ENCODE results near the gene SETDB1.
A peak's percentile ranks its signal among the peaks of the same experiment; 100 is the strongest.

SETDB1 gene

DNA sequence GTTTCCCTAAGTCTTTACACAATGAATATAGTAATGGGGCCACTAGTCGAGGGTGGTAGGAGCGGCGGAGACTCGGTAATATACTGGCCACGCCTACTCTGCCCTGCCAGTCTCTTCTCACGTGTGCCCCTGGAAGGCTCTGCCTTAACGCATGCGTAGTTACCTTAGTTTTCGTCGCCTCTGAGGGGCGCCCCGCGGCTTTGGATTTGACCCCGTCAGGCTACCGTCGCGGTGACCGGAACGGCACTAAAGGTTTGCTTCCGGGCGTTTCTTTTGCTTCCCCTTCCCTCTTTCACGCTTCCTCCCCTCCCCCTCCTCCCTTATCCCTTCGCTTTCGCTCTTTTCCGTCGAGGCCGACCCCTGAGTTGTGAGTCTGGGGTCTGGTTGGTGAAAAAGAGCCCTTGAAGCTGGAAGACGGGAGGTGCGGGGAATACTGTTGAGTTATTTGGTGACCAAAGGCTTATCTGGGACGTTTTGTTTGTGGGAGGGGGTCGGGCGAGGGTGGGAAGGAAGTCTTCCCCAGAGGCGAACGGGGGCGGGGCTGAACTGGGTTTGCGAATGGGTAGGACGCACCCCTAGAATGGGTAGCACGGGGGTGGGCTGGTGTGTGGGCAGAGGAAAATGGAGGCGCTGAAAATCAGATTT is at the start of gene SETDB1 (continued):
- no peak for TF ChIP-seq ZNF248 (tag by site-specific recombination; IDR thresholded peaks at IDR 0.05)
- no peak for TF ChIP-seq MEIS1 (CRISPR knock-in tag; IDR thresholded peaks at IDR 0.05; ENCODE audit: borderline replicate concordance)
- peak; percentile 22; the same call in 1 of the 2 replicates for TF ChIP-seq ZNF2 (tag by site-specific recombination; IDR thresholded peaks at IDR 0.05)
- 0 out of 2 replicates have a peak, but pooled peaks have one; percentile 42 for TF ChIP-seq KLF10 (tag by site-specific recombination; IDR thresholded peaks at IDR 0.05)
- TF ChIP-seq ZFP3 (tag by site-specific recombination; IDR thresholded peaks at IDR 0.05; ENCODE audit: low read depth), result no peak
- TF ChIP-seq ZBTB8A (tag by site-specific recombination; IDR thresholded peaks at IDR 0.05), result peak; percentile 79
- TF ChIP-seq ZNF112 (tag by site-specific recombination; IDR thresholded peaks at IDR 0.05), result no peak
- 0 out of 2 replicates have a peak, but pooled peaks have one; percentile 33 for TF ChIP-seq ZBTB1 (tag by site-specific recombination; IDR thresholded peaks at IDR 0.05)
- no peak for TF ChIP-seq TRIM28 (IDR thresholded peaks at IDR 0.05; ENCODE audit: borderline replicate concordance, low read length)
- TF ChIP-seq, protein P1, sequence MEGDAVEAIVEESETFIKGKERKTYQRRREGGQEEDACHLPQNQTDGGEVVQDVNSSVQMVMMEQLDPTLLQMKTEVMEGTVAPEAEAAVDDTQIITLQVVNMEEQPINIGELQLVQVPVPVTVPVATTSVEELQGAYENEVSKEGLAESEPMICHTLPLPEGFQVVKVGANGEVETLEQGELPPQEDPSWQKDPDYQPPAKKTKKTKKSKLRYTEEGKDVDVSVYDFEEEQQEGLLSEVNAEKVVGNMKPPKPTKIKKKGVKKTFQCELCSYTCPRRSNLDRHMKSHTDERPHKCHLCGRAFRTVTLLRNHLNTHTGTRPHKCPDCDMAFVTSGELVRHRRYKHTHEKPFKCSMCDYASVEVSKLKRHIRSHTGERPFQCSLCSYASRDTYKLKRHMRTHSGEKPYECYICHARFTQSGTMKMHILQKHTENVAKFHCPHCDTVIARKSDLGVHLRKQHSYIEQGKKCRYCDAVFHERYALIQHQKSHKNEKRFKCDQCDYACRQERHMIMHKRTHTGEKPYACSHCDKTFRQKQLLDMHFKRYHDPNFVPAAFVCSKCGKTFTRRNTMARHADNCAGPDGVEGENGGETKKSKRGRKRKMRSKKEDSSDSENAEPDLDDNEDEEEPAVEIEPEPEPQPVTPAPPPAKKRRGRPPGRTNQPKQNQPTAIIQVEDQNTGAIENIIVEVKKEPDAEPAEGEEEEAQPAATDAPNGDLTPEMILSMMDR (tag by site-specific recombination; IDR thresholded peaks at IDR 0.05), result peak; percentile 63; the same call in 1 of the 2 replicates
- no peak; the same call in 1 of the 2 replicates for TF ChIP-seq ZNF76 (tag by site-specific recombination; IDR thresholded peaks at IDR 0.05; ENCODE audit: borderline replicate concordance, low read depth)
- peak; percentile 77 for TF ChIP-seq PRDM10 (tag by site-specific recombination; IDR thresholded peaks at IDR 0.05)
- no peak for TF ChIP-seq ZNF521 (tag by site-specific recombination; IDR thresholded peaks at IDR 0.05)
- no peak for TF ChIP-seq SALL2 (tag by site-specific recombination; IDR thresholded peaks at IDR 0.05; ENCODE audit: borderline replicate concordance)
- no peak for TF ChIP-seq ZNF548 (tag by site-specific recombination; IDR thresholded peaks at IDR 0.05)
- TF ChIP-seq ZNF843 (tag by site-specific recombination; IDR thresholded peaks at IDR 0.05), result peak; percentile 61; the same call in 1 of the 2 replicates
- TF ChIP-seq ZNF23 (tag by site-specific recombination; IDR thresholded peaks at IDR 0.05; ENCODE audit: borderline replicate concordance), result no peak
- peak; percentile 81 for TF ChIP-seq ZBTB48 (tag by site-specific recombination; IDR thresholded peaks at IDR 0.05)
- no peak for TF ChIP-seq ZNF202 (tag by site-specific recombination; IDR thresholded peaks at IDR 0.05; ENCODE audit: borderline replicate concordance)
- TF ChIP-seq, protein P2, sequence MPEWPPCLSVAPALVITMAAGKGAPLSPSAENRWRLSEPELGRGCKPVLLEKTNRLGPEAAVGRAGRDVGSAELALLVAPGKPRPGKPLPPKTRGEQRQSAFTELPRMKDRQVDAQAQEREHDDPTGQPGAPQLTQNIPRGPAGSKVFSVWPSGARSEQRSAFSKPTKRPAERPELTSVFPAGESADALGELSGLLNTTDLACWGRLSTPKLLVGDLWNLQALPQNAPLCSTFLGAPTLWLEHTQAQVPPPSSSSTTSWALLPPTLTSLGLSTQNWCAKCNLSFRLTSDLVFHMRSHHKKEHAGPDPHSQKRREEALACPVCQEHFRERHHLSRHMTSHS (tag by site-specific recombination; IDR thresholded peaks at IDR 0.05), result no peak
- TF ChIP-seq ZNF785 (tag by site-specific recombination; IDR thresholded peaks at IDR 0.05), result no peak
- peak; percentile 89 for TF ChIP-seq ZEB2 (tag by site-specific recombination; IDR thresholded peaks at IDR 0.05)
- TF ChIP-seq ZNF610 (tag by site-specific recombination; IDR thresholded peaks at IDR 0.05; ENCODE audit: borderline replicate concordance), result peak; percentile 88; the same call in 1 of the 2 replicates
- peak; percentile 97 for TF ChIP-seq ZBTB11 (tag by site-specific recombination; conservative IDR thresholded peaks at IDR 0.05; ENCODE audit: low read depth)
- no peak for TF ChIP-seq ZNF146 (tag by site-specific recombination; IDR thresholded peaks at IDR 0.05)
- TF ChIP-seq GLIS2 (tag by site-specific recombination; IDR thresholded peaks at IDR 0.05), result no peak
- no peak for TF ChIP-seq ZNF677 (tag by site-specific recombination; IDR thresholded peaks at IDR 0.05)
- no peak for TF ChIP-seq ZNF132 (tag by site-specific recombination; IDR thresholded peaks at IDR 0.05; ENCODE audit: borderline replicate concordance)

Data from HEK293 (cell line).